WTC11 (cell line): ENCODE measurements around the gene BTK. TPM values are rescaled to one million over a fixed set of nuclear protein-coding genes. Genes with fewer than 3 reads are reported as not detected.

ENCODE experiments used
- ATAC-seq: fragments of 200-7000 bp; cut with Tn5 transposase; 2 replicates; pipeline ENCODE4 v1.10.0; 2021; ENCODE audit warnings: mild to moderate bottlenecking, moderate library complexity
- CTCF ChIA-PET: fragments of 300-600 bp; sonication (Branson Sonifier 250); formaldehyde crosslinking; loops from one replicate; lab custom pipeline; 2021; ENCODE audit warnings: antibody characterized with exemption; lab: Charles Lee
- POLR2A ChIA-PET: fragments of 350-600 bp; sonication (Branson Sonifier 250); formaldehyde crosslinking; loops from one replicate; lab custom pipeline; 2021; ENCODE audit warnings: antibody characterized with exemption; lab: Charles Lee
- DNase-seq: peaks from one replicate; pipeline ENCODE4 v3.0.0; 2021; ENCODE audit warnings: low spot score
- H3K27ac Mint-ChIP-seq: 2 replicates; pipeline ENCODE4 v1.8.0; 2021; ENCODE audit warnings: mixed read lengths
- H3K27me3 Mint-ChIP-seq: 2 replicates; pipeline ENCODE4 v1.8.0; 2021; ENCODE audit warnings: low read depth, mild to moderate bottlenecking, moderate library complexity, mixed read lengths
- H3K36me3 Mint-ChIP-seq: 2 replicates; pipeline ENCODE4 v1.8.0; 2021; ENCODE audit warnings: mixed read lengths
- H3K4me1 Mint-ChIP-seq: 2 replicates; pipeline ENCODE4 v1.8.0; 2022; ENCODE audit warnings: mixed read lengths
- H3K4me3 Mint-ChIP-seq: 2 replicates; pipeline ENCODE4 v1.8.0; 2021; ENCODE audit warnings: mild to moderate bottlenecking, moderate library complexity, mixed read lengths
- H3K9me3 Mint-ChIP-seq: 2 replicates; pipeline ENCODE4 v1.8.0; 2021; ENCODE audit warnings: mixed read lengths
- E2F1 ChIP-seq: sonication (generic); formaldehyde crosslinking; IDR thresholded peaks from 2 replicates; pipeline ENCODE4 v1.8.0; 2022; ENCODE audit warnings: mild to moderate bottlenecking, missing genetic modification reagents
- HMGA2 ChIP-seq: fragments of 250-450 bp; sonication (Bioruptor Pico); IDR thresholded peaks from 2 replicates; pipeline ENCODE4 v1.4.0; 2021; ENCODE audit warnings: mild to moderate bottlenecking, moderate library complexity
- JAZF1 ChIP-seq: fragments of 250-450 bp; sonication (Bioruptor Pico); IDR thresholded peaks from 2 replicates; pipeline ENCODE4 v1.9.0; 2021; ENCODE audit warnings: moderate library complexity, mild to moderate bottlenecking, inconsistent platforms
- MXD4 ChIP-seq: fragments of 250-450 bp; sonication (Bioruptor Pico); IDR thresholded peaks from 2 replicates; pipeline ENCODE4 v1.8.0; 2021; ENCODE audit warnings: mild to moderate bottlenecking, moderate library complexity, borderline replicate concordance
- NR3C1 ChIP-seq: sonication (generic); formaldehyde crosslinking; conservative IDR thresholded peaks from 2 replicates; pipeline ENCODE4 v1.8.1; 2023; ENCODE audit warnings: low read depth, mild to moderate bottlenecking, missing genetic modification reagents
- SP1 ChIP-seq: sonication (generic); formaldehyde crosslinking; conservative IDR thresholded peaks from 2 replicates; pipeline ENCODE4 v1.8.1; 2022; ENCODE audit warnings: missing genetic modification reagents
- TCF7 ChIP-seq: sonication (generic); formaldehyde crosslinking; IDR thresholded peaks from 2 replicates; pipeline ENCODE4 v1.8.0; 2022; ENCODE audit warnings: mild to moderate bottlenecking, low read depth, missing genetic modification reagents, moderate library complexity
- ZNF219 ChIP-seq: sonication (generic); formaldehyde crosslinking; IDR thresholded peaks from 2 replicates; pipeline ENCODE4 v1.8.0; 2023; ENCODE audit warnings: missing genetic modification reagents, mild to moderate bottlenecking, borderline replicate concordance
- ZNF671 ChIP-seq: fragments of 250-450 bp; sonication (Bioruptor Pico); IDR thresholded peaks from 2 replicates; pipeline ENCODE4 v1.8.0; 2021; ENCODE audit warnings: mild to moderate bottlenecking
- total RNA-seq: library from RNA; stranded (reverse); gene quantifications from 3 replicates; pipeline ENCODE4 v1.2.3, GENCODE V29; 2021
- TF ChIP-seq, protein P1 (sequence below): sonication (generic); formaldehyde crosslinking; IDR thresholded peaks from 2 replicates; pipeline ENCODE4 v1.8.1; 2023; ENCODE audit warnings: mild to moderate bottlenecking, missing genetic modification reagents, borderline replicate concordance
- TF ChIP-seq, protein P2 (sequence below): fragments of 250-450 bp; sonication (Bioruptor Pico); conservative IDR thresholded peaks from 2 replicates; pipeline ENCODE4 v1.9.0; 2021; ENCODE audit warnings: mild to moderate bottlenecking

BTK gene
- total RNA-seq, 1 experiment from 2014 or later, result 0.74 TPM

DNA sequence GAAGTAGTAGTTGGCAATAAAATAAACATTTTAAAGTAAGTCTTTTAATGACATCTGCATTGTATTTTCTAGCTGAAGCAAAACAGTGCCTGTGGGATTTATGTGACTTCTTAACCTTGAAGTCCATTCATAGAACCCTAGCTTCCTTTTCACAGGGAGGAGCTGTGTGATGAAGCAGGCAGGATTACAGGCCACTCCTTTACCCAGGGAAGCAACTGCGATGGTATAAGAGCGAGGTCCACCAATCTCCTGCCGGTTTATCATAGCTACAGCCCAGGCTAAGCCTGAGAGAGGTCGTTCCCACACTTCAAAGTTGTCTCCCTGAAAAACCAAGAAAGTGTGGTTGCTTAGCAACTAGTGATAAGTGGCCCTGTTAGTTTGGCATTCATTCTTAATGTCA, 11.8 kb upstream of the BTK start:
- no peak overlapping the region; the same call in 1 of the 2 replicates for H3K27ac Mint-ChIP-seq
- ATAC-seq, result peak; percentile 69
- H3K27me3 Mint-ChIP-seq, result no peaks in the 10 kb centered on the region
- CTCF ChIA-PET, result no interaction called here
- H3K36me3 Mint-ChIP-seq, result peaks cover 42% of the 10 kb centered on the region
- H3K4me3 Mint-ChIP-seq, result no peak overlapping the region
- TF ChIP-seq ZNF219 (CRISPR knock-in tag) (no peak), SP1 (CRISPR knock-in tag) (no peak)
- TF ChIP-seq, all 79 proteins: peak for 0
- Mint-ChIP-seq H3K4me1 (0 out of 2 replicates have a peak, but pooled peaks cover 8% of the 10 kb centered on the region), H3K9me3 (no peaks in the 10 kb centered on the region)
- POLR2A ChIA-PET, result interaction anchor here (1.2 kb wide), 1 partner anchor 8 kb away, joined by 6 read pairs; no protein-coding TSS in a partner anchor
- DNase-seq, result no peak

DNA sequence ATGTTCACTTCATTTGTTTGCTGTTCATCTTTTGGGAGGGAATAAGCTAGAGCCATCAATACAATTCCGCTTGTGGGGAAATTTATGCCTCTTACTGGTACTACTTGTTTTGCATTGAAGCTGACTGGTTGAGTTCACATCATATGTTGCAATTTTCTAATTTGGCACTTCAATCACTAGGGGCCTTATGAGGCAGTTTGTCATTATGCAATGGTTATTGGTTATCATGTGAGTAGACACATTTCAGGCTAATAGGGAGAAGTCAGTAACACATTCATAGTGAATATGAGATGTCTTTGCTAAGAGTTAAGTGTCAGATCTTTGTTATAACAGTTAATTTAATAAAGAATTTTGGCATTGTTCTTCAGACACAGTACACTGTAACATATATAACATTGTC, 9.8 kb upstream of the BTK start:
- H3K27me3 Mint-ChIP-seq, result no peaks in the 10 kb centered on the region
- peaks cover 12% of the 10 kb centered on the region for H3K4me1 Mint-ChIP-seq
- TF ChIP-seq TCF7 (CRISPR knock-in tag) (no peak), MXD4 (CRISPR knock-in tag) (no peak), HMGA2 (no peak), ZNF219 (CRISPR knock-in tag) (no peak), NR3C1 (CRISPR knock-in tag) (no peak), JAZF1 (CRISPR knock-in tag) (no peak), ZNF671 (peak; percentile 8; the same call in 1 of the 2 replicates)
- TF ChIP-seq, protein P1, sequence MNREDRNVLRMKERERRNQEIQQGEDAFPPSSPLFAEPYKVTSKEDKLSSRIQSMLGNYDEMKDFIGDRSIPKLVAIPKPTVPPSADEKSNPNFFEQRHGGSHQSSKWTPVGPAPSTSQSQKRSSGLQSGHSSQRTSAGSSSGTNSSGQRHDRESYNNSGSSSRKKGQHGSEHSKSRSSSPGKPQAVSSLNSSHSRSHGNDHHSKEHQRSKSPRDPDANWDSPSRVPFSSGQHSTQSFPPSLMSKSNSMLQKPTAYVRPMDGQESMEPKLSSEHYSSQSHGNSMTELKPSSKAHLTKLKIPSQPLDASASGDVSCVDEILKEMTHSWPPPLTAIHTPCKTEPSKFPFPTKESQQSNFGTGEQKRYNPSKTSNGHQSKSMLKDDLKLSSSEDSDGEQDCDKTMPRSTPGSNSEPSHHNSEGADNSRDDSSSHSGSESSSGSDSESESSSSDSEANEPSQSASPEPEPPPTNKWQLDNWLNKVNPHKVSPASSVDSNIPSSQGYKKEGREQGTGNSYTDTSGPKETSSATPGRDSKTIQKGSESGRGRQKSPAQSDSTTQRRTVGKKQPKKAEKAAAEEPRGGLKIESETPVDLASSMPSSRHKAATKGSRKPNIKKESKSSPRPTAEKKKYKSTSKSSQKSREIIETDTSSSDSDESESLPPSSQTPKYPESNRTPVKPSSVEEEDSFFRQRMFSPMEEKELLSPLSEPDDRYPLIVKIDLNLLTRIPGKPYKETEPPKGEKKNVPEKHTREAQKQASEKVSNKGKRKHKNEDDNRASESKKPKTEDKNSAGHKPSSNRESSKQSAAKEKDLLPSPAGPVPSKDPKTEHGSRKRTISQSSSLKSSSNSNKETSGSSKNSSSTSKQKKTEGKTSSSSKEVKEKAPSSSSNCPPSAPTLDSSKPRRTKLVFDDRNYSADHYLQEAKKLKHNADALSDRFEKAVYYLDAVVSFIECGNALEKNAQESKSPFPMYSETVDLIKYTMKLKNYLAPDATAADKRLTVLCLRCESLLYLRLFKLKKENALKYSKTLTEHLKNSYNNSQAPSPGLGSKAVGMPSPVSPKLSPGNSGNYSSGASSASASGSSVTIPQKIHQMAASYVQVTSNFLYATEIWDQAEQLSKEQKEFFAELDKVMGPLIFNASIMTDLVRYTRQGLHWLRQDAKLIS (CRISPR knock-in tag), result no peak
- no peak for DNase-seq
- H3K9me3 Mint-ChIP-seq, result no peaks in the 10 kb centered on the region
- ATAC-seq, result no peak
- H3K4me3 Mint-ChIP-seq, result no peak overlapping the region
- CTCF ChIA-PET, result no interaction called here
- no peak overlapping the region for H3K27ac Mint-ChIP-seq
- H3K36me3 Mint-ChIP-seq, result peaks cover 58% of the 10 kb centered on the region
- POLR2A ChIA-PET, result no interaction called here

DNA sequence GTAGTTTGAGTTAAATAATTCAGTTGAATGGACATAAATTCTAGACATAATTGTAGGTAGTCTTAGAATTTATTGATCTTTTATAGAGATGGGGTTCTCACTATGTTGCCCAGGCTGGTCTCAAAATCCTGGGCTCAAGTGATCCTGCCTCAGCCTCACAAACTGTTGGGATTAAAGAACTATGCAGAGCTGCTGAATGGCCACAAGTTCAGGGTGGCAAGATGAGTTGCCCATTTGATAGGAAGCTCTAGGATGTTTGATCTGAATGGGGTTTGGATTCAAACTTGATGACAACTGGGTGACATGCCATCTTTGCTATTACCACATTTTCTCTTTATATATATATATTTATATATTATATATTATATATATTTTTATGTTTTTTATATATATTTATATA, 8.4 kb upstream of the BTK start:
- no peaks in the 10 kb centered on the region for H3K9me3 Mint-ChIP-seq
- no peak overlapping the region for H3K4me3 Mint-ChIP-seq
- ChIA-PET CTCF (no interaction called here), POLR2A (no interaction called here)
- ATAC-seq (no peak), DNase-seq (no peak)
- peaks cover 46% of the 10 kb centered on the region for H3K36me3 Mint-ChIP-seq
- peaks cover 14% of the 10 kb centered on the region for H3K4me1 Mint-ChIP-seq
- no peak for TF ChIP-seq E2F1 (CRISPR knock-in tag)
- no peaks in the 10 kb centered on the region for H3K27me3 Mint-ChIP-seq
- no peak overlapping the region for H3K27ac Mint-ChIP-seq

- DNase-seq (no peak), ATAC-seq (no peak)
- Mint-ChIP-seq H3K4me1 (peaks cover 14% of the 10 kb centered on the region), H3K27ac (peak overlapping the region; percentile 91), H3K9me3 (no peaks in the 10 kb centered on the region), H3K27me3 (no peaks in the 10 kb centered on the region), H3K4me3 (peak overlapping the region; percentile 92), H3K36me3 (peaks cover 45% of the 10 kb centered on the region)
- POLR2A ChIA-PET, result no interaction called here
- CTCF ChIA-PET, result no interaction called here
- TF ChIP-seq, protein P2, sequence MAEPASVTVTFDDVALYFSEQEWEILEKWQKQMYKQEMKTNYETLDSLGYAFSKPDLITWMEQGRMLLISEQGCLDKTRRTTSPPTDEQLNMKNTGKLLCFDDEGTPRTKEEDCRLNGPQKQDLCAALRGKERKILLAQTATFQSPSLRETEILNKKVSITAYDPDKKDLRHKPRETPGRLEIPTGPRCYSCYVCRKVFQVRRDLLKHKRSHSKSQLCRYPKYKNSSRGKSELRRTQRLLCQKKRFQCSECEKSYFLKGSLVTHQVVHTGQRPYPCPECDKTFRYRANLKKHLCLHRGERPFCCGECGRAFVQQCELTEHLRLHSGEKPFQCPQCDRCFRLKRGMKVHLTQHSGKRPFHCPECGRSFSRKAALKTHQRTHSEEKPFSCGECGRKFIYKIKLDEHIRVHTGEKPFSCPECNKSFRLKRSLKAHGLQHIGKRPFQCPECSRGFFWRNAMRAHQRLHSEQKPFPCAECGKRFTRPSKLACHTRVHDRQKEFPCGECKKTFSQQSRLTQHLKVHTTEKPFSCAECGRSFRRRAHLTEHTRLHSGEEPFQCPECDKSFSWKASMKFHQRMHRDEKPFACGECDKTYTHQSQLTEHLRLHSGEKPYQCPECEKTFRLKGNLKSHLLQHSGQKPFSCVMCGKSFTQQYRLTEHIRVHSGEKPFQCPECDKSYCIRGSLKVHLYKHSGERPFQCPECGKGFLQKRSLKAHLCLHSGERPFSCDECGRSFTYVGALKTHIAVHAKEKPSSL (CRISPR knock-in tag), result peak; percentile 44; the same call in 1 of the 2 replicates
- no peak for TF ChIP-seq SP1 (CRISPR knock-in tag)
These were observed 7.7 kb upstream of the BTK start for GRCh38 chrX:101393530-101394305.
